HG03103 (cell line): ENCODE measurements around the gene EIF4G1.

Experiments
- ATAC-seq: cut with Tn5 transposase; IDR thresholded peaks from one replicate; pipeline ENCODE4 v1.9.1; 2021; ENCODE audit warnings: low read depth; ENCODE audit not compliant: unreplicated experiment

The EIF4G1 gene

GRCh38 chr3:184348057-184348382, 33.6 kb downstream of the EIF4G1 start:
- ATAC-seq = no peak

GRCh38 chr3:184349563-184350470, 35.4 kb downstream of the EIF4G1 start:
- no peak for ATAC-seq

- no peak for ATAC-seq
These were observed 36.2 kb downstream of the EIF4G1 start for GRCh38 chr3:184350618-184351017.

GRCh38 chr3:184351511-184352148, 37.2 kb downstream of the EIF4G1 start:
- no peak for ATAC-seq

GRCh38 chr3:184352149-184352785, 37.9 kb downstream of the EIF4G1 start:
- ATAC-seq = no peak

GRCh38 chr3:184352897-184353545, 38.6 kb downstream of the EIF4G1 start:
- no peak for ATAC-seq

- no peak for ATAC-seq
These were observed 39.1 kb downstream of the EIF4G1 start for GRCh38 chr3:184353546-184353941.

GRCh38 chr3:184354121-184354728, 39.8 kb downstream of the EIF4G1 start:
- ATAC-seq = no peak

- no peak for ATAC-seq
These were observed 40.3 kb downstream of the EIF4G1 start for GRCh38 chr3:184354754-184355153.

- no peak for ATAC-seq
These were observed 41.0 kb downstream of the EIF4G1 start for GRCh38 chr3:184355261-184356040.

GRCh38 chr3:184357248-184358123, 43.1 kb downstream of the EIF4G1 start:
- ATAC-seq = no peak

GRCh38 chr3:184358124-184358767, 43.8 kb downstream of the EIF4G1 start:
- no peak for ATAC-seq

GRCh38 chr3:184358921-184359350, 44.5 kb downstream of the EIF4G1 start:
- no peak for ATAC-seq

GRCh38 chr3:184359610-184360009, 45.2 kb downstream of the EIF4G1 start:
- ATAC-seq = no peak

GRCh38 chr3:184360070-184360928, 45.9 kb downstream of the EIF4G1 start:
- no peak for ATAC-seq

GRCh38 chr3:184360929-184361531, 46.6 kb downstream of the EIF4G1 start:
- ATAC-seq = no peak

GRCh38 chr3:184361532-184361931, 47.1 kb downstream of the EIF4G1 start, which contains the start of the genes CLCN2 and POLR2H:
CLCN2 (minus strand) TSS chr3:184361605; CDS start chr3:184361479, 126 bp downstream.
POLR2H (plus strand) TSS chr3:184361710; CDS start chr3:184363493, 1,783 bp downstream.
- no peak for ATAC-seq
